ENCODE measurements around the gene RPL35A.
"Not testable (repeated sequence)": the region's sequence is repeated elsewhere in the genome, so short reads cannot be mapped to it uniquely, and the experiment has no call there.

Gene RPL35A

DNA sequence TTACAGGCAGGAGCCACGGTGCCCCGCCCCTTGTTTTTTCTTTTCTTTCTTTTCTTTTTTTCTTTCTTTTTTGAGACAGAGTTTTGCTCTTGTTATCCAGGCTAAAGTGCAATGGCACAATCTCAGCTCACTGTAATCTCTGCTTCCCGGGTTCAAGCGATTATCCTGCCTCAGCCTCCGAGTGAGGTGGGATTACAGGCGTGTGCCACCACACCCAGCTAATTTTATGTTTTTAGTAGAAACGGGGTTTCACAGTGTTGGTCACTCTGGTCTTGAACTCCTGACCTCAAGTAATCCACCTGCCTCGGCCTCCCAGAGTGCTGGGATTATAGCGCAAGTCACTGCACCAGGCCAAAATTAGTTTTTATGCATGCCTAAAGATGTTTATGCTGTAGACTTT is 2.5 kb downstream of the RPL35A start:
- no peak for DNase-seq (ENCODE audit: low spot score)

DNA sequence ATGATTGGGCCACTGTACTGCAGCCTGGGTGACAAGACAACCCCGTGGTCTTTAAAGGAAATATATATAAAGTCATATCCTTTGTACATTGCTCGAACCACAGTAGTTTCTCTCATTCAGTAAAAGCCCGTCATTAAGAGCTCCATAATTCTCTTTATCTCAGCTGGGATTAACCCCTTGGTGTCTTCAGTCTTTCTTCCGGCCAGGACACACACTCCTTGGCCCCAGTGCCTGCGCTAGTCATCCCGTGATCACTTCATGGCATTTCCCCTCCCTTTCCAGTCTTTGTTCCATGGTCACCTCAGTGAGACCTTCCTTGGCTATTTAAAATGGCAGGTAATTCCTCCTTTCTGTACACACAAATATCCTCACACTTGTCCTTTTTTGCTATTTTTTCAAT is 3.3 kb downstream of the RPL35A start:
- no peak for DNase-seq (ENCODE audit: low spot score)

DNA sequence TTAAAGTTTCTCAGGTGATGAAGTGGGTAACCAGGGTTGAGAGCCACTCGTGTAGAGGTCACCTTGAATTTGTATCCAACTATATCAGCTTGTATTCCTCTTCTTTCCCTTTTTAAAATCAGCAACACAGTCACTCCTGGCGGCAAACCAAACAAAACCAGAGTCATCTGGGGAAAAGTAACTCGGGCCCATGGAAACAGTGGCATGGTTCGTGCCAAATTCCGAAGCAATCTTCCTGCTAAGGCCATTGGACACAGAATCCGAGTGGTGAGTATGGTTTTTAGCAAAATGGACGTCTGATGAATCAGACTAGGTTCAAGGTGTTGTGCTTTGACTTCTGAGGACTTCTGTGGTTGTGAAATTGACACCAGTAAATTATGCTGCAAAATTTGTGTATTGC is 3.9 kb downstream of the RPL35A start:
- DNase-seq (ENCODE audit: low spot score): no peak

DNA sequence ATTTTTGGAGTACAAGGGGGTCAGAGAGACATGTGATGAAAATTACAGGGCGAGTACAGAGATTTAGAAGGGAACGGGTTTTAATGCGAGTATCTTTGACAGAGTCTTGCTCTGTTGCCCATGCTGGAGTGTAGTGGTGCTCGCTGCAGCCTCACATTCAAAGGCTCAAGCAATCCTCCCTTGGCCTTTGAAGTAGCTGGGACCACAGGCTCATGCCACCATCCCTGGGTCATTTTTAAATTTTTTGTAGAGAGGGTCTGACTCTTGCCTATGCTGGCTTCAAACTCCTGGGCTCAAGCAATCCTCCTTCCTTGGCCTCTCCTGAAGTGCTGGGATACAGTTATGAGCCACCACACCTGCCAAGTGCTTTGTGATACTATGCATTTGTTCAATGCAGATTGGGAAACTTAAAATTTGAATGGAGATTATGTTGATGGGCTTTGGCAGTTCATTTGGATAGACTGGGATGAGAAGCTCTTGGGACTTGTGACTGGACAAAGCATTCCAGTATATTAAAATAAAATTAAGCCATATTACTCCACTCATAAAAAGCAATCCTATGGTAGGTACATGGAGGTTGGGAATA is 6.0 kb downstream of the RPL35A start:
- DNase-seq (ENCODE audit: low spot score): no peak

DNA sequence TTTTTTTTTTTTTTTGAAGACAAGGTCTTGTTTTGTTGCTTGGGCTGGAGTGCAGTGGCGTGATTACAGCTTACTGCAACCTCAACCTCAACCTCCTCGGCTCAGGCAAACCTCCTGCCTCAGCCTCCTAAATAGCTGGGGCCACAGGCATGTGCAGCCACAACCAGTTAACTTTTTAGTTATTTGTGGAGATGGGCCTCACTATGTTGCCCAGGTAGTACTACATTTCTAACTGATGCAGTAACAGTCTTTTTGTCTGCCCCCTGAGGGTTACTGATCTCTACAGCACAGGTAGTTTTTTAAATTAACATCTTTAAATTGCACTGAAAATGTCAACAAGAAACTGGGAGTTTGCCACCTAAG is 6.6 kb downstream of the RPL35A start:
- DNase-seq (ENCODE audit: low spot score): no peak

DNA sequence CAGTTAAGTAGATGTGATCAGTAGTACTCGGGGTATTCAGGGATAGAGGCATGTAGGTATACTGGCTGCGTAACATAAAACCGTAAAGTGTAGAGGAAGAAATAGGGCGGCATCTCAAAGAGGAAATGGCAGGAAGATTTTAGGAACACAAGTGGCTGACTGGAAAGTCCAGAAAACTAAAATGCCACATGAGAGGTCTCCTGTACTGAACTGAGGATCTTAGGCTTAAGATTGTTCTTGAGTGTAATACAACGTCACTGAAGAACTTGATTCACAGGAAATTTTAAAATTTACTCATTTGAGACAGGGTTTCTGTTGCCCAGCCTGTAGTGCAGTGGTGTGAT is 7.8 kb downstream of the RPL35A start:
- no peak for DNase-seq (ENCODE audit: low spot score)

DNA sequence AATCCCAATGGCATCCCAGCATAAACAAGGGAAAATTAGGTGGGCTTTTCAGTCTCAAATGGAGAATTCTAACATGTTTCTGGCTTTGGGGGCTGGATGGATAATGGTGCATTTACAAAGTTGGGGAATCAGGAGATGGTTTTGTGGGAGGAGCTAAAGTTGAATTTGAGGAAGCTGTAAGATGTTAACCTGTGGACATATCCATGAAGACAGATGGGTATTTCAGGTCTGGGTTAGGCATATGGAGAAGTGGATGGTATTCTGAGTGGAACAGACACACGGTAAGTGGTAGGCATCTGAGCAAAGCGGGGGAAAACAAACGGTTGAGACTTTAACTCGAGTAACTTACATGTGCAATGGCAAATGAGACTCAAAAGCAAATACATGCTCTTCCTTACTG is 8.4 kb downstream of the RPL35A start:
- no peak for DNase-seq (ENCODE audit: low spot score)

DNA sequence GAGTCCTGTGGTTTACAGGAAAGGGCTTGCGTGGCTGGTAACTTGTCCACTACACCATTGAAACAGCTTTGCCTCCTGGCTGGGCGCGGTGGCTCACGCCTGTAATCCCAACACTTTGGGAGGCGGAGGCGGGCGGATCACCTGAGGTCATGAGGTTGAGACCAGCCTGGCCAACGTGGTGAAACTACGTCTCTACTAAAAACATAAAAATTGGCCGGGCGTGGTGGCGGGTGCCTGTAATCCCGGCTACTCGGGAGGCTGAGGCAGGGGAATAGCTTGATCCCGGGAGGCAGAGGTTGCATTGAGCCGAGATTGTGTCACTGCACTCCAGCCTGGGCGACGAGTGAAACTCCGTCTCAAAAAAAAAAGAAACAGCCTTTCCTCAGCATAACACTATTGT is 8.9 kb downstream of the RPL35A start:
- not testable (repeated sequence) for DNase-seq (ENCODE audit: low spot score)

DNA sequence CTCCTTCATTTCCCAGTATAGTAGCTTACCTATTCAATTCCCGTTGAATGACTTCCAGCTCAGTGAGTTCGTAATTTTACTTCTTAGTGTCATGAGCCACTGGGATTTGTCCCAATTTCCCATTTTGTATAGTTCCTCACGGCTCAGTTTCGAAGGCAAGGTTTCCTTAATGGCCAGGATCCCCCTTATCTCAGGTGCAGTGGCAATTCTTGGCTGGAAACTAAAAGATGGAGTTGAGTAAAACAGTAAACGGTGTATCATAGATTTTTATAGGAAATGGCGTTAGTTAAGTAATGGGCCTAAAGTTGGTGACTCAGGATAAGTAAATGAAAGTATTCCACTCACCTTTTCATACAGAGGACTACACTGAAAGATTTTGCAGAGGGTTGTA is 9.5 kb downstream of the RPL35A start:
- DNase-seq (ENCODE audit: low spot score): no peak

DNA sequence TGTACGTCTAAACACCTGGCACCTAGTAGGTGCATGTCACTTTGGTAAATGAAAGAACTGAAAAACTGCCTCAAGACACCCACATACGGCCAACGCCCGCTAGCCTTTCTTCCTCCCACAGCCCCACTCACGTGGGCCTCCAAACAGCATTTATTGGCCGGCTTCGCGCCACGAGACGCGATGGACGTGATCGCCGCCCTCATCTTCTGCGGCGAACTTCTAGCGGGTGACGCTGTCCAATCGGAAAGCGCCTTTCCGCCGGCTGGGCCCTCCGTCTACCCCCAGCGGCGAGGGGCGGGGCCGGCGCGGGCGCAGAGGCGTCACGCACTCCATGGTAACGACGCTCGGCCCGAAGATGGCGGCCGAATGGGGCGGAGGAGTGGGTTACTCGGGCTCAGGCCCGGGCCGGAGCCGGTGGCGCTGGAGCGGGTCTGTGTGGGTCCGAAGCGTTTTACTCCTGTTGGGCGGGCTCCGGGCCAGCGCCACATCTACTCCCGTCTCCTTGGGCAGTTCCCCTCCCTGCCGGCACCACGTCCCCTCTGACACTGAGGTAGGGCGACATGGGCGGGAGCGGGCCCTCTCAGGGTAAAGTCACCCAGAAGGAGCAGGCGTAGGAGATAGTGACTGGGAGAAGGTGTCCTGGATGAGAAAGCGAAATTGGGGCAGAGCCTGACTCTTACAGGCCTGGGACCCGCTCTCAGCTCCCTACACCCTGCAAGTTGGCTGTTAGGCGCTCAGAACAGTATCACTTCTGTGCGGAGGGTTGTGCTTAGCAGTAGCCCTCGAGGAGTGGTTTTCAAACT is 10.1 kb downstream of the RPL35A start, which contains the start of gene LMLN:
Gene LMLN, plus strand, starts transcription at position 327 of the 803 bp plus-strand sequence. Its CDS starts 29 bp downstream, at position 356.
- DNase-seq (ENCODE audit: low spot score): peak; percentile 96

DNA sequence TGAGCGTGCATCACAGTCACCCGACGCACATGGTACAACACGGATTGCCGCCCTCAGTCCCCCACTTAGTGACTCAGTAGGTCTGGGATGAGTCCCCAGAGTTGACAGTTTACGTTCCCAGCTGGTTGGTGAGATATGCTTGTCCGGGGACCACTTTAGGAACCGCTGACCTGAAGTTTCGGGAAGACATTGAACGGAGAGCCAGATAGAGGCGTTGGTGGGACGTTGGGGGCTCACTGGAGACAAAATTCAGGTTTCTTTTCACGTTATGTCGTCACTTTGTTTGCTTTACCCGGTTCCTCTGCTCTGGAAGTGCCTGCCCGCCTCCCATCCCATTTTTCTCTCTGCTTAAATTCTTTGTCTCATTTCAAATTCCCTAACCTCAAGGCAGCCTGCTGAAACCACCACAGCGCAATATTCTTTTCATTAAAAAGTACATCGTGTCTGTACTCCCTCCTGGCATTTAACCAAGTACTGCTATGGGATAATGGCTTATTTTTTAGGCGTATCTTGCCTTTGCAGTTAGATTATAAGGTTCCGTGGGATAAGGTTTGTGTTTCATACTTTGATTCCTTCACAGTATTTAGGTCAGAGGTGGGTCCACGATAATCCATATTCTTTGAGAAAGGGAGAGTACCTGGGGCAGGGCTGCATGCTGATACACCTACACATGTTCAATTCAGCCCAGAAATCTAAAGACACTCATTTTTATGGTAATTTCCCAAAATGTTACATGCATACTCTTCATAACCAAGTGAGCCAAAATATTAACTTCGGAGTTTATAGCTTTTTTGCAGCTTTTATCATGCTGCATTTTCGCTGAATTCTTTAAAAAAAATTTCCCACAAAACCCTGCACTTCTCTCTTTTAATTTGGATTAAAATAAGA is 10.9 kb downstream of the RPL35A start:
- DNase-seq (ENCODE audit: low spot score): no peak

DNA sequence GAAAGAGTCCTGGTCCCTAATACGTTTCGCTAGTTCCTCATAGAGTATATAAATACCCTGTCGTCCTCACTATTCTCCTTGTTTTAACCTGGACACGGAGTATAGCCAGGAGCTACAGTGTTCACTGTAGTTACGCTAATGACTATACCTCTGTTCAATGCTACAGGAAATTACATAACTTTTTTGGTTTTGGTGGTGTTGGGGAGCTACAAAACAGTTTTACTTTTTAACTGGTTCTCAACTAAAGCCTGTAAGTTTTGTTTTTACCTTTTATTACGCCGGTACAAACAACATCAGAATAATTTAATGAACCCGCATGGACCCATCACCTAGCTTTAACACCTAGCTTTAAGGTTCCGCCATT is 11.6 kb downstream of the RPL35A start:
- DNase-seq (ENCODE audit: low spot score): no peak

DNA sequence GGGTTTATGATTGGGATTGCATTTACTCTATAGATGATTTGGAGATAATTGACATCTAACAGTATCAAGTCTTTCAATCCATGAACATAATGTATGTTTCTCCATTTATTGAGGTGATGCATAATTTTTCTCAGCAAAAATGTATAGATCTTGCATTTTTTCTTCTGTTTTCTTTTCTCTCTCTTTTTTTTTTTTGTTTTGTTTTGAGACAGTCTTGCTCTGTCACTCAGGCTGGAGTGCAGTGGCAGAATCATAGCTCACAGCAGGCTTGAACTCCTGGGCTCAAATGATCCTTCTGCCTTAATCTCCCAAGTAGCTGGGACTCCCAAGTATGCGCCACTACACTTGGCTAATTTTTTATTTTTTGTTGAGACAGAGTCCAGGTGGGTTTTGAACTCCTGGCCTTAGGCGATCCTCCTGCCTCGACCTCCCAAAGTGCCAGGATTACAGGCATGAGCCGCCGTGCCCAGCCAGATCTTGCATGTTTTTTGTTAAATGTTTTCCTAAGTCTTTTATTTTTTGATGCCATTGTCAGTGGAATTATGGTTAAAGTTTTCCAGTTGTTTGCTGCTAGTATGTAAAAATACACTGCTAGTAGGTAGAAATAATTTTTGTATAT is 13.1 kb downstream of the RPL35A start:
- DNase-seq (ENCODE audit: low spot score): no peak

DNA sequence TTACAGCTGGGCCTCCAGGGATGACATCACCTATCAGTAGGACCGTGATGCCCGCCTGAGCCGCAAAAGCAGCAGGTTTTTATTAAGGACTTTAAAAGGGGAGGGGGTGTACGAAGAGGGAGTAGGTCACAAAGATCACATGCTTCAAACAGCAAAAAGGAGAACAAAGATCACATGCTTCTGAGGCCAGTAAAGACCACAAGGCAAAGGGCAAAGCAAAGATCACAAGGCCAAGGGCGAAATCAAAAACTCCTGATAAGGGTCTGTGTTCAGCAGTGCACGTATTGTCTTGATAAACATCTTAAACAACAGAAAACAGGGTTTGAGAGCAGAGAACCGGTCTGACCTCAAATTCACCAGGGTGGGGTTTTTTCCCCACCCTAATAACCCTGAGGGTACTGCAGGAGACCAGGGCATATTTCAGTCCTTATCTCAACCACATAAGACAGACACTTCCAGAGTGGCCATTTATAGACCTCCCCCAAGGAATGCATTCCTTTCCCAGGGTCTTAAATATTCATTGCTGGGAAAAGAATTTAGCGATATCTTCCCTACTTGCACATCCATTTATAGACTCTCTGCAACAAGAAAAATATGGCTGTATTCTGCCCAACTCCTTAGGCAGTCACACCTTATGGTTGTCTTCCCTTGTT is 17.5 kb downstream of the RPL35A start:
- DNase-seq (ENCODE audit: low spot score): not testable (repeated sequence)

DNA sequence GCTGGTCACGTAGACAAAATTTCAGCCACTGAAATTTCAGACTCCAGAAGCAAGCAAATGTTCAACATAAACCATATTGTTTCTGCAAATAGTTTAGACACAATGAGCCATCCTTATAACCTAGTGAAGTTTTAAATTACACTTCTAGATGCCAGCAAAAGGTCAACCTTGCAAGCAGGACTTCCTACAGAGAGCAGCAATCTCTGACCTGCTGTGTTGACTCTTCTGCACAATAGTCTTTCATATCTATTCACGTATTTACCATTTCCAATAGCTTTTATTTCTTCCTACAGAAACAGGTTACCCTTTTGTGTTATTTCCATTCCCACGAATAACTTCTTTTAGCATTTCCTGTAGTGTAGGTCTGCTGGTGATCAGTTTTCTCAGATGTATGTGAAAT is 20.6 kb downstream of the RPL35A start:
- no peak for DNase-seq (ENCODE audit: low spot score)

DNA sequence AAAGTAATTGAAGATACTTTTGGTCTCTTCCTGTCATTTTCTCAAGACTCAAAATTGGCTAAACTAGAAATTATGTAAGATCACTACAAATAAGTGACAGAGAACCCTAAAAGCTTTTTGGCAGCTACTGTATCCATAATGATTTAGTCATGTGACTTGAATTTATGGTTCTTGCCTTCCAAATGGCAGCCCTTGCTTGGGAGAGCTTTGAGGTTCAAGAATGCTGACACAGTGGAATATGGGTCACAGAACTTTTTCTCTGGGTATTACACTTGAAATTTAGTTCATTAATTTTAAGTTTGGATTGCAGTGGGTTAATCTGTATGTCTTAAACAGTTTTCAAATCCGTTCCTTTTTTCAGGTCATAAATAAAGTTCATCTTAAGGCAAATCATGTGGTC is 24.0 kb downstream of the RPL35A start:
- no peak for DNase-seq (ENCODE audit: low spot score)

DNA sequence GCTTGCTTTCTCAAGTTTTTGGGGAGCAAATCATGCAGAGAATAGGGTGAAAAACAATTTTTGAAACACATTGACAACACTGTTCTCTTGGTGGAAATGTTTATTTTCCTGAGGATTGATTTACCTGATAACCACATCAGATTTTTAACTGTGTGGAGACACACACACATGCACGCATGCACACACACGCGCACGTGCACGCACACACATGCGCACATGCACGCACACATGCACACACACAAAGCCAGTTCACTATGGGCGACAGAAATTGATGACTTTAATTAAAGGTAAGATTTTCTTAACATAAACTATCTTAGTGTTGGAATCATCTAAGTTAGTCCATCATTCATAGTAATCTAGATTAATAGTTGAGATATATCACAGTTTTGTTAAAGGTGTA is 25.3 kb downstream of the RPL35A start:
- no peak for DNase-seq (ENCODE audit: low spot score)

DNA sequence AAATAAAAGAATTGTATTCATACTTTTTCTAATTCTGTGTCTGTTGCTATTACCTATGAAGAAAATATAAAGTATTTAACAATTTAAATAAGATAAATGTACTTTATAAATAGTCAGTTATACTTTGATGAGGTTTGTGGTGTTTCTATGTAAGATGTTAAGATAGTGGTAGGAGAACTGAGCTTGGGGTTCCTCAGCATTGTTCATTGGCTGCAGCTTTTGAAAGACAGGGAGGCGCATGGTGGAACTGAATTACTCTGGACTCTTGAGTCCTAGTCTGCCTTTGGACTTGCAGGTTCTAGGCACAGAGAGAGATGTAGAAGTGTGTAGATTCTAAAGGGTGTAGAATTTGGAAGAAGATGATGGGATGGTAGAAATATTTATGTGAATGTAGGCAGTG is 33.1 kb downstream of the RPL35A start:
- no peak for DNase-seq (ENCODE audit: low spot score)

DNA sequence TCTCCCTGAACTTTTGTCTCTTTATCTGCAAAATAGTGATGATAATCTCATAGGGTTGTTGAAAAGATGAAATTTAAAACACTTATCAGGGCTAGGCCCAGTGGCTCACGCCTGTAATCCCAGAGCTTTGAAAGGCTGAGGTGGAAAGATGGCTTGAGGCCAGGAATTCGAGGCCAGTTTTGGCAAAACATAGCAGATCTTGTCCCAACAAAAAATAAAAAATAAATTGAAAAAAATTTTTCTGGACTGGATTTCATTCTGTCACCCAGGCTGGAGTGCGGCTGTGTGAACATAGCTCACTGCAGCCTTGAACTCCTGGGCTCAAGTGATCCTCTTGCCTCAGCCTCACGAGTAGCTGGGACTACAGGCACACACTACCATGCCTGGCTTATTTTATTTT is 39.7 kb downstream of the RPL35A start:
- DNase-seq (ENCODE audit: low spot score): no peak

DNA sequence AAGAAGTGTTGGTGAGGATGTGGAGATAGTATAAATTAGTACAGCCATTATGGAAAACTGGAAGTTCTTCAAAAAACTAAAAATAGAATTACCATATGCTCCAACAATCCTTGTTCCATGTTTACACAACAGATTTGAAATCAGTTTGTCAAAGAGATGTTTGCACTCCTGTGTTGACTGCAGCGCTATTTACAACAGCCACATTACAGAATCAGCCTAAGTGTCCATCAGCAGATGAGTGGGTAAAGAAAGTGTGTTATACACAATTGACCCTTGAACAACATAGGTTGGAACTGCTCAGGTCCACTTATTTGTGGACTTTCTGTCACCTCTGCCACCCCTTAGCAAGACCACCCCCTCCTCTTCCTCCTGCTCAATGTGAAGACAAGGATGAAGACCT is 44.7 kb downstream of the RPL35A start:
- no peak for DNase-seq (ENCODE audit: low spot score)

DNA sequence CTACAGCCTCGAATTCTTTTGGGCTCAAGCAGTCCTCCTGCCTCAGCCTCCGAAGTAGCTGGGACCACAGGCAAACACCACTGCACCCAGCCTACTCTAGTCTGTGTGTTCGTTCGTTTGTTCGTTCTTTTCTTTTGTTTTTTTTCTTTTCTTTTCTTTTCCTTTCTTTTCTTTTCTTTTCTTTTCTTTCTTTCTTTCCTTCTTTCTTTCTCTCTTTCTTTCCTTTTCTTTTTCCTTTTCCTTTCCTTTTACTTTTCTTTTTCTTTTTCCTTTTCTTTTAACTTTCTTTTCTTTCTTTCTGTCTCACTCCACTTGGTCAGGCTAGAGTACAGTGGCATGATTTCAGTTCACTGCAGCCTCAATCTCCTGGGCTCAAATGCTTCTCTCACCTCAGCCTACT is 46.9 kb downstream of the RPL35A start:
- DNase-seq (ENCODE audit: low spot score): no peak

DNA sequence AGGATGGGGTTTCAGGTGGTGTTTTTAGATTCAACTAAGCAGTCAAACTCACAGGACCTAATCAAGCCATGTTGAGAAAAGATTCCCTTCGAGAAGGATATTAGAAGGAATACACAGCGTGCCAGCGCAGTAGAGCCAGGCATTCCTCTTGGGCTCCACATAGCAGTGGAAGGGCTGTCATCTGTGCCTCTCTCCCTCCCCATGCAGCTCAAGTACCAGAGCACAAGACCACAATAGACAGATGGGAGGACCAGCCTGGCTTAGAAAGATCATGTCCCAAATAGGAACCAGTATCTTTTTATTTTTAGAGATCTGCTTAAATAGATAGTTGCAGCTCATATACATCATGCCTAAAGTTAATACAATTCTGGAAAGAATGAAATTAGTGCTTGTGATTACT is 47.9 kb downstream of the RPL35A start:
- no peak for DNase-seq (ENCODE audit: low spot score)
